Endothelial cell of umbilical vein (primary cell): ENCODE data around the gene CEP350. TPM values are rescaled to one million over a fixed set of nuclear protein-coding genes. Genes with fewer than 3 reads are reported as not detected.

ENCODE experiments used
- BruUV-seq: library from RNA; stranded (reverse); fragments of 400-500 nt; replicated peaks from 2 replicates; lab custom pipeline; 2021; lab: Mats Ljungman, UMichigan
- CTCF ChIA-PET: fragments of 300-600, 350-600 bp; sonication (Branson Sonifier 250); formaldehyde crosslinking; loops from one replicate; lab custom pipeline; 2021; ENCODE audit warnings: antibody characterized with exemption, inconsistent platforms; lab: Charles Lee
- POLR2A ChIA-PET: fragments of 300-600, 350-600 bp; sonication (Branson Sonifier 250); formaldehyde crosslinking; loops from one replicate; lab custom pipeline; 2021; ENCODE audit warnings: antibody characterized with exemption, inconsistent platforms; lab: Charles Lee
- DNase-seq: peaks from one replicate; pipeline ENCODE4 v3.0.0-alpha.2; 2011; ENCODE audit warnings: low read depth, low spot score
- FAIRE-seq: peaks from 2 replicates; lab custom pipeline; 2011; peaks lifted over from hg19 to GRCh38; lab: Jason Lieb, UNC
- H2AFZ ChIP-seq: 2 replicates; pipeline ENCODE4 v1.6.0; 2012; ENCODE audit warnings: low read depth, low read length, control low read depth, inconsistent platforms
- H3K27ac ChIP-seq: 2 replicates; pipeline ENCODE4 v1.5.1; 2011; ENCODE audit warnings: low read depth, mild to moderate bottlenecking, control low read depth, low read length, moderate library complexity; ENCODE audit not compliant: insufficient read depth
- H3K27me3 ChIP-seq, 2 experiments: 2 replicates each; pipeline versions ENCODE4 v1.6.0 to v1.6.1; 2011; ENCODE audit warnings: low read length in 2 of 2, mixed read lengths in 1 of 2; ENCODE audit not compliant: control insufficient read depth in 2 of 2, insufficient read depth in 2 of 2
- H3K36me3 ChIP-seq, 2 experiments: 2 replicates in 1 of 2; 3 replicates in 1 of 2; pipeline ENCODE4 v1.5.1; 2011; ENCODE audit warnings: low read length in 2 of 2, mild to moderate bottlenecking in 1 of 2, moderate library complexity in 1 of 2; ENCODE audit not compliant: control insufficient read depth in 2 of 2, insufficient read depth in 2 of 2; ENCODE audit errors: extremely low read depth in 1 of 2
- H3K4me1 ChIP-seq: 3 replicates; pipeline ENCODE4 v1.5.1; 2011; ENCODE audit warnings: mild to moderate bottlenecking, low read length; ENCODE audit not compliant: control insufficient read depth, insufficient read depth; ENCODE audit errors: extremely low read depth
- H3K4me2 ChIP-seq: 2 replicates; pipeline ENCODE4 v1.6.1; 2011; ENCODE audit warnings: low read length, control low read depth, mixed read lengths; ENCODE audit not compliant: insufficient read depth
- H3K4me3 ChIP-seq, 3 experiments: fragments of 200-600 bp in 1 of 3; sonication (generic), shearing (Covaris generic) in 1 of 3; replicated peaks in 1 of 3; 2 replicates each; pipeline ENCODE4 v1.5.1; 2011 to 2016; ENCODE audit warnings: control low read depth in 3 of 3, low read length in 3 of 3, mild to moderate bottlenecking in 2 of 3, inconsistent platforms in 1 of 3, low read depth in 1 of 3, moderate library complexity in 1 of 3; ENCODE audit not compliant: insufficient read depth in 1 of 3
- H3K79me2 ChIP-seq: 2 replicates; pipeline ENCODE4 v1.6.0; 2012; ENCODE audit warnings: low read length, inconsistent platforms; ENCODE audit not compliant: control insufficient read depth, insufficient read depth
- H3K9ac ChIP-seq: replicated peaks from 2 replicates; pipeline ENCODE3; 2011; ENCODE audit warnings: low read length, control low read depth; ENCODE audit not compliant: insufficient read depth; ENCODE audit errors: extremely low read depth
- H3K9me1 ChIP-seq: replicated peaks from 3 replicates; pipeline ENCODE4 v1.6.0; 2011; ENCODE audit warnings: mild to moderate bottlenecking, low read length; ENCODE audit not compliant: control insufficient read depth, insufficient read depth; ENCODE audit errors: extremely low read depth
- H3K9me3 ChIP-seq: replicated peaks from 2 replicates; pipeline ENCODE4 v1.5.1; 2012; ENCODE audit warnings: low read length, inconsistent platforms; ENCODE audit not compliant: control insufficient read depth, insufficient read depth
- H4K20me1 ChIP-seq: replicated peaks from 2 replicates; pipeline ENCODE3; 2011; ENCODE audit warnings: mild to moderate bottlenecking, low read length; ENCODE audit not compliant: control insufficient read depth, insufficient read depth; ENCODE audit errors: extremely low read depth
- EZH2 ChIP-seq: IDR thresholded peaks from 2 replicates; pipeline ENCODE4 v1.6.1; 2012; ENCODE audit warnings: borderline replicate concordance, low read depth, mild to moderate bottlenecking, moderate library complexity, low read length, inconsistent platforms; ENCODE audit not compliant: severe bottlenecking
- FOS ChIP-seq: IDR thresholded peaks from 2 replicates; pipeline ENCODE4 v1.6.1; 2011; ENCODE audit warnings: mild to moderate bottlenecking, low read length, moderate library complexity, borderline replicate concordance; ENCODE audit not compliant: insufficient read depth
- GATA2 ChIP-seq: IDR thresholded peaks from 2 replicates; pipeline ENCODE4 v1.7.0; 2011; ENCODE audit warnings: low read depth, mild to moderate bottlenecking, moderate library complexity, mixed read lengths, low read length; ENCODE audit not compliant: insufficient read length, insufficient read depth
- JUN ChIP-seq: IDR thresholded peaks from 2 replicates; pipeline ENCODE4 v1.6.1; 2011; ENCODE audit warnings: borderline replicate concordance, low read depth; ENCODE audit not compliant: insufficient read length, insufficient read depth
- MYC ChIP-seq: IDR thresholded peaks from one replicate; pipeline ENCODE4 v1.6.1; 2011; ENCODE audit warnings: mild to moderate bottlenecking, low read depth, low read length
- dilution Hi-C: fragments of 300-500 bp; cut with MboI; formaldehyde crosslinking; loops from one replicate; pipeline ENCODE4 v1.15.0; 2019; ENCODE audit warnings: low sequenced_read_pairs; ENCODE audit not compliant: extremely low pct_ligation_motif_present
- intact Hi-C: fragments of 100-400 bp; cut with micrococcal nuclease; formaldehyde crosslinking; loops from one replicate; pipeline ENCODE4 v1.10.0; 2022
- polyA plus RNA-seq, 4 experiments: library from polyadenylated mRNA; depleted of rRNA in 3 of 4; stranded (reverse) in 3 of 4; unstranded in 1 of 4; fragments of >200 nt; gene quantifications; 2 replicates each; pipeline versions ENCODE4 v1.2.1 to v1.2.3, GENCODE V29; 2011 to 2012; ENCODE audit warnings: missing spikeins in 1 of 4
- total RNA-seq: library from RNA; stranded (reverse); gene quantifications from 2 replicates; pipeline ENCODE4 v1.2.3, GENCODE V29; 2021
- TF ChIP-seq, protein P1 (sequence below), 2 donors: IDR thresholded peaks; 1 replicate in 1 of 2; 2 replicates in 1 of 2; pipeline ENCODE4 v1.5.1; 2011; ENCODE audit warnings: low read length in 2 of 2, mild to moderate bottlenecking in 2 of 2, moderate library complexity in 2 of 2, control low read depth in 1 of 2, inconsistent platforms in 1 of 2, low read depth in 1 of 2; ENCODE audit not compliant: insufficient read depth in 1 of 2; ENCODE audit errors: extremely low read depth in 1 of 2
- TF ChIP-seq, protein P2 (sequence below): IDR thresholded peaks from 2 replicates; pipeline ENCODE4 v1.6.1; 2011; ENCODE audit not compliant: insufficient read depth, insufficient read length

CEP350 gene
- total and polyA plus RNA-seq, 2 donors (not counting 3 experiments of a cell fraction or from before 2014, with no cell fraction given) = 4.8 to 30.1 TPM

- Histone ChIP-seq H3K27ac (peak overlapping the region; percentile 63), H2AFZ (peak overlapping the region; percentile 53), H3K9me1 (no peaks in the 10 kb centered on the region), H3K9me3 (no peaks in the 10 kb centered on the region), H3K36me3 (no peaks in the 10 kb centered on the region), H3K27me3 (no peaks in the 10 kb centered on the region), H4K20me1 (no peaks in the 10 kb centered on the region), H3K79me2 (no peaks in the 10 kb centered on the region), H3K4me2 (peak overlapping the region; percentile 68), H3K4me3 (no peak overlapping the region), H3K9ac (peak overlapping the region; percentile 25), H3K4me1 (peaks cover 25% of the 10 kb centered on the region)
- BruUV-seq = TSS peak; percentile 98
- TF ChIP-seq, protein P1, sequence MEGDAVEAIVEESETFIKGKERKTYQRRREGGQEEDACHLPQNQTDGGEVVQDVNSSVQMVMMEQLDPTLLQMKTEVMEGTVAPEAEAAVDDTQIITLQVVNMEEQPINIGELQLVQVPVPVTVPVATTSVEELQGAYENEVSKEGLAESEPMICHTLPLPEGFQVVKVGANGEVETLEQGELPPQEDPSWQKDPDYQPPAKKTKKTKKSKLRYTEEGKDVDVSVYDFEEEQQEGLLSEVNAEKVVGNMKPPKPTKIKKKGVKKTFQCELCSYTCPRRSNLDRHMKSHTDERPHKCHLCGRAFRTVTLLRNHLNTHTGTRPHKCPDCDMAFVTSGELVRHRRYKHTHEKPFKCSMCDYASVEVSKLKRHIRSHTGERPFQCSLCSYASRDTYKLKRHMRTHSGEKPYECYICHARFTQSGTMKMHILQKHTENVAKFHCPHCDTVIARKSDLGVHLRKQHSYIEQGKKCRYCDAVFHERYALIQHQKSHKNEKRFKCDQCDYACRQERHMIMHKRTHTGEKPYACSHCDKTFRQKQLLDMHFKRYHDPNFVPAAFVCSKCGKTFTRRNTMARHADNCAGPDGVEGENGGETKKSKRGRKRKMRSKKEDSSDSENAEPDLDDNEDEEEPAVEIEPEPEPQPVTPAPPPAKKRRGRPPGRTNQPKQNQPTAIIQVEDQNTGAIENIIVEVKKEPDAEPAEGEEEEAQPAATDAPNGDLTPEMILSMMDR (IDR thresholded peaks at IDR 0.05; ENCODE audit: extremely low read depth in 1 of 2, insufficient read depth in 1 of 2, low read depth in 1 of 2, low read length in 2 of 2) = no peak
- no peak for TF ChIP-seq GATA2
- TF ChIP-seq MYC = no peak
- TF ChIP-seq FOS = peak; percentile 78
- TF ChIP-seq JUN = peak; percentile 68
- TF ChIP-seq EZH2 = no peak
- TF ChIP-seq, protein P2, sequence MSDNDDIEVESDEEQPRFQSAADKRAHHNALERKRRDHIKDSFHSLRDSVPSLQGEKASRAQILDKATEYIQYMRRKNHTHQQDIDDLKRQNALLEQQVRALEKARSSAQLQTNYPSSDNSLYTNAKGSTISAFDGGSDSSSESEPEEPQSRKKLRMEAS = no peak
- ChIA-PET POLR2A (interaction anchor here (1.5 kb wide), 1 partner anchor 15 kb away, joined by 6 read pairs; no protein-coding TSS in a partner anchor), CTCF (interaction anchor here (1.0 to 1.5 kb wide), 7 partner anchors 9 to 45 kb away, joined by 3 to 9 read pairs (median 4); partner anchors contain the start of gene QSOX1)
- intact Hi-C loops (loop anchor here (1.0 kb wide), 1 partner anchor 15 kb away; no protein-coding TSS in a partner anchor), dilution Hi-C loops (no loop called here)
- peak; percentile 78 for DNase-seq
- peak; percentile 79 for FAIRE-seq
These were observed 181.8 kb downstream of the CEP350 start for GRCh38 chr1:180136331-180136967.
